ENCODE results near the gene ZCCHC14.

GRCh38 chr16:87438611-87438985, 54.2 kb downstream of the ZCCHC14 start:
- TF ChIP-seq, protein P1, sequence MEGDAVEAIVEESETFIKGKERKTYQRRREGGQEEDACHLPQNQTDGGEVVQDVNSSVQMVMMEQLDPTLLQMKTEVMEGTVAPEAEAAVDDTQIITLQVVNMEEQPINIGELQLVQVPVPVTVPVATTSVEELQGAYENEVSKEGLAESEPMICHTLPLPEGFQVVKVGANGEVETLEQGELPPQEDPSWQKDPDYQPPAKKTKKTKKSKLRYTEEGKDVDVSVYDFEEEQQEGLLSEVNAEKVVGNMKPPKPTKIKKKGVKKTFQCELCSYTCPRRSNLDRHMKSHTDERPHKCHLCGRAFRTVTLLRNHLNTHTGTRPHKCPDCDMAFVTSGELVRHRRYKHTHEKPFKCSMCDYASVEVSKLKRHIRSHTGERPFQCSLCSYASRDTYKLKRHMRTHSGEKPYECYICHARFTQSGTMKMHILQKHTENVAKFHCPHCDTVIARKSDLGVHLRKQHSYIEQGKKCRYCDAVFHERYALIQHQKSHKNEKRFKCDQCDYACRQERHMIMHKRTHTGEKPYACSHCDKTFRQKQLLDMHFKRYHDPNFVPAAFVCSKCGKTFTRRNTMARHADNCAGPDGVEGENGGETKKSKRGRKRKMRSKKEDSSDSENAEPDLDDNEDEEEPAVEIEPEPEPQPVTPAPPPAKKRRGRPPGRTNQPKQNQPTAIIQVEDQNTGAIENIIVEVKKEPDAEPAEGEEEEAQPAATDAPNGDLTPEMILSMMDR (conservative IDR thresholded peaks at IDR 0.05): no peak
- no peak for TF ChIP-seq ZFX (IDR thresholded peaks at IDR 0.05)
